Stimulated activated CD8-positive, alpha-beta memory T cell treated with anti-CD3 and anti-CD28 coated beads, Interleukin-7, amount 100 ng/mL, for 4 hours (primary cell): ENCODE data around the gene SLC6A19.

ENCODE experiments used
- DNase-seq, 2 donors: peaks; one replicate each; pipeline ENCODE4 v3.0.0-alpha.2; 2020; ENCODE audit warnings: low read depth in 2 of 2

Gene SLC6A19

DNA sequence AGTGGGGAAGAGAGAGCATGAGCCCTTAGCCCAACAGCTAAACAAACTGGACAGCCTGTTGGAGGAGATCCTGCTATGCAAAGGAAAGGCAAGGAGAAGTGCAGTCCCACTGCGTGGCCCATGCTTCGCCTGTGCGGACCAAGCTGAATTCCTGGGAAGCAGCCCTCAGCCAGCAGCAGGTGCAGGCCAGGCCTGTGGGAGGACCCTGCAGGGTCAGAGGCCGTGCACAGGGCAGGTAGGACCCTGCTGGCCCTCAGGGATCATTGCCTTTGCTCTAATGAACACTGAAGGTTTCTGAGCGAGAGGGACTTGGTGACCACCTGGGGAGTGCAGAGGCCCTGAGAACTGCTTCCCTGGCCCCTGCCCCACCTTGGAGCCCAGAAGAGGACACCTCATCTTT lies 6.0 kb upstream of the SLC6A19 start:
- no peak for DNase-seq

DNA sequence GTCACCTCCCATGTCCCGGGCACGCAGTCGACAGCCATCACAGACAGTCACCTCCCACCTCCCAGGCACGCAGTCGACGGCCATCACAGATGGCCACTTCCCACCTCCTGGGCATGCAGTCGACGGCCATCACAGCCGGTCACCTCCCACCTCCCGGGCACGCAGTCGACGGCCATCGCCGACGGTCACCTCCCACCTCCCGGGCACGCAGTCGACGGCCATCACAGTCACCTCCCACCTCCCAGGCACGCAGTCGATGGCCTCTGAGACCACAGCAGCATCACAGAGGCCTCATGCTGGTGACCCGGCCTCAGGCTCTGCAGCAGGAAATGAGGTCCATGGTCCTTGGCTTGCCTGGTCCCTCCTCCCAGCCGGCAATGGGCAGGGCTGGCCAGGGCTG lies 5.5 kb upstream of the SLC6A19 start:
- DNase-seq = no peak

DNA sequence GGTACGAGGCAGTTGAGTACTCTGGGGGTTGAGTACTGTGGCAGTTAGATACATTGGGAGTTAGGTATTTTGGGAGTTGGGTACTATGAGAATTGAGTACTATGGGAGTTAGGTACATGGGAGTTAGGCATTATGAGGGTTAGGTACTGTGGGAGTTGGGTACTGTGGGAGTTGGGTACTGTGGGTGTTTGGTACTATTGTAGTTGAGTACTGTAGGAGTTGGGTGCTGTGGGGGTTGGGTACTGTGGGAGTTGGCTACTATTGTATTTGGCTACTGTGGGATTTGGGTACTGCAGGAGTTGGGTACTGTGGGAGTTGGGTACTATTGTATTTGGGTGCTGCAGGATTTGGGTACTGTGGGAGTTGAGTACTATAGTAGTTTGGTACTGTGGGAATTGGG lies 4.8 kb upstream of the SLC6A19 start:
- no peak for DNase-seq

DNA sequence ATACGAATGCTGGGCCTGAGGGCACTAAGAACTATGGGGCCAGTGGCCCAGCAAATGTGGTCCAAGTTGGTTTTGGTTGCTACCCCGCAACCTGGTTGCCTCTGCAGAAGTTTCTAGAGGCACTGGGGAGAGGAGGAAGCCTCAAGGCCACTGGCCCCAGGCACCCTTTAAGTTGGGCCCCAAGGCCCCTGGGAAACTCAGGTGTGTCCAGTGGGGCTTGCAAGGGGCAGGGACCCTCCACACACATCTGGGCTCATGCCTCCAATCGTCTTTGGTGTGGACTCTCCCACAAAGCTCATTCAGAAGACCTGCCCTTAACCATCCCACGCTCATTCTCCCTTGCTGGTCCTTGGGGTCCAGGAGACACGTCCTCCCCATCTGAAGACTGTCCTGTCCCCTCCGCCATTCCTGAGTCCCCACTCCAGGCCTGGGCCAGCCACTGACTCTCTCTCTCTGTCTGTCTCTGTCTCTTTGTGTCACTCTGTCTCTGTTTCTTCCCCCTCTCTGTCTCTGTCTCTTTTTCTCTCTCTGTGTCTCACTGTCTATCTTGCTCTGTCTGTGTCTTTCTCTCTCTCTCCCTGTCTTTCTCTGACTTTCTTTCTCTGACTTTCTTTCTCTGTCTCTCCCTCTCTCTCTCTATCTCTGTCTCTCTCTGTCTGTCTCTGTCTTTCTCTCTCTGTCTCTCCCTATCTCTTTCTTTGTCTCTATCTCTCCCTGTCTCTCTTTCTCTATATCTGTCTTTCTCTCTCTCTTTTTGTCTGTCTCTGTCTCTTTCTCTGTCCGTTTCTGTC lies 3.3 kb upstream of the SLC6A19 start:
- DNase-seq = no peak

DNA sequence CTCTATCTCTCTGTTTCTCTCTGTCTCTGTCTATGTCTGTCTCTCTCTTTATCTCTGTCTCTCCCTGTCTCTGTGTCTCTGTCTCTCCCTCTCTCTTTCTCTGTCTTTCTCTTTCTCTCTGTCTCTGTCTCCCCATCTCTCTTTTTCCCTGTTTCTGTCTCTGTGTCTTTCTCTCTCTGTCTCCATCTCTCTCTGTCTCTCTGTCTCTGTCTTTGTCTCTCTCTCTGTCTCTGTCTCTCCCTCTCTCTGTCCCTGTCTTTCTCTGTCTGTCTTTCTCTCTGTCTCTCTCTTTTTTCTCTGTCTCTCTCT lies 2.1 kb upstream of the SLC6A19 start:
- DNase-seq = no peak

DNA sequence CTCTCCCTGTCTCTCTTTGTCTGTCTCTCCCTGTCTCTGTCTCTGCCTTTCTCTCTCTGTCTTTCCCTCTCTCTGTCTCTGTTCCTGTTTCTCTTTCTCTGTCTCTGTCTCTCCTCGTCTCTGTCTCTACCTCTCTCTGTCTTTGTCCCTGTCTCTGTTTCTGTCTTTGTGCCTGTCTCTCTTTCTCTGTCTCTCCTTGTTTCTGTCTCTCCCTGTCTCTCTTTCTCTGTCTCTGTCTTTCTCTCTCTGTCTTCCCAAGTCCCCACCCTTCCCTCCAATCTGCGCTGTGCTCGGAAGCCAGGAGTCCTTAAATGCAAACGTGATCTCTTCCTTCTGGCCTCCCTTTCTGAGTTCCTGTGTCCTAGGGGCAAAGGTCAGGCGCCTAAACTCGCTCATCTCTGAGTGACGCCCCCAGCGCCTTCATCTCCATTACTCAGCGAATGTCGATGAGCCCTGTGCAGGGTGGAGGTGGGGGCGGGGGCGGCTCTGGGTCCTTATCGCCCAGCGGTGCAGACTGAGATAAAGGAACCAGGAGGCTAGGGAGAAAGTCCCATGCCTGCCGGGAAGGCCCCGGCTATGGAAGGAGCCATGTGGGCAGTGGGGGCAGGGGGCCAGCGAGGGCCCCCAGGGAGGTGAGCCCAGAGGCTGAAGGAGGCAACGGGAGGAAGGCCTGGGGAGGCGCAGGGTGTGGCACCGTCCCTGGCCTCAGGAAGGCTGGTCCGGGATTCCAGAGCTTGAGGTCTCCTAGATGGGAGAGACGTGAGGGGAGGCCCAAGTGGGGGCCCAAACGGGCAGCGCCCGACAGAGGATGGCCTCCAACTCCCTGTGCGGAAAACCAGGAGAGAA lies 1.5 kb upstream of the SLC6A19 start:
- DNase-seq = no peak

DNA sequence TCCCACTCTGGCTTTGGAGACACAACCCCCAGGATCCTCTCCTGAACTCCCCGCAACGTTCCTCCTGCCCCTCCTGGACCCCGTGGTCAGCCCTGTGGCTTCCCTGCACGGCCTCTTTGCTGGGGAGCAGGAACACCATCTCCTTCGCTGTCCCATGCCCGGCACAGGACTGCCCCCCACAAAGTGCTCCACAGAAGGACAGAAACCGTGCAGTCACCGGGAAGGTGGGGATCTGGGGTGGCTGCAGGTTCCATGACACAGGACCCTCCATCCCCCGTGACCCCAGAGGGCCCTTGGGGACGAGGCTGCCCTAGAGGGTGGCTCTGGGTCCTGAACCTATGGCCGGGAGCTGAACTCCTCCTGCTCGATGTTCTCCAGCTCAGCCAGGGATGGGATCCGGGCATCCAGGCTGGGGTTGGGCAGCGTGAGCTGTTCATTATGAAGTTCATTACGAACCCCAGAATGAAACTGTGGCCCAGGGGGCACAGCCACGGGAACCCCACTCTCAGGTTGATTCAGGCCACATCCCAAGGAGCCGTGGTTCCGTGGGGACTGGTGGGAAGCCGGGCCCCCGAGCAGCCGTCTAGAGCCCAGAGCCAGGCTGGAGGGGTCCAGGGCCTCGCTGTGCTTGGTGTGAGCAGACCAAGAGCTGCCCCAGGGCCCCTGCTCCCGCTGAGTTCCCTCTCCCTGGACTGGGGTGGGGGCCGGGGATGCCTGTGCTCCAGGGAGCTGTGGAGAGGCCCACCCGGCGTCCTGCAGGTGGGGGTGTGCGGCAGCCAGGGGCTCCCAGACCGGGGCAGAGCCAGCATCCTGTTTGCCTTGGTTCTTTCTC lies 684 bp upstream of the SLC6A19 start:
- no peak for DNase-seq

DNA sequence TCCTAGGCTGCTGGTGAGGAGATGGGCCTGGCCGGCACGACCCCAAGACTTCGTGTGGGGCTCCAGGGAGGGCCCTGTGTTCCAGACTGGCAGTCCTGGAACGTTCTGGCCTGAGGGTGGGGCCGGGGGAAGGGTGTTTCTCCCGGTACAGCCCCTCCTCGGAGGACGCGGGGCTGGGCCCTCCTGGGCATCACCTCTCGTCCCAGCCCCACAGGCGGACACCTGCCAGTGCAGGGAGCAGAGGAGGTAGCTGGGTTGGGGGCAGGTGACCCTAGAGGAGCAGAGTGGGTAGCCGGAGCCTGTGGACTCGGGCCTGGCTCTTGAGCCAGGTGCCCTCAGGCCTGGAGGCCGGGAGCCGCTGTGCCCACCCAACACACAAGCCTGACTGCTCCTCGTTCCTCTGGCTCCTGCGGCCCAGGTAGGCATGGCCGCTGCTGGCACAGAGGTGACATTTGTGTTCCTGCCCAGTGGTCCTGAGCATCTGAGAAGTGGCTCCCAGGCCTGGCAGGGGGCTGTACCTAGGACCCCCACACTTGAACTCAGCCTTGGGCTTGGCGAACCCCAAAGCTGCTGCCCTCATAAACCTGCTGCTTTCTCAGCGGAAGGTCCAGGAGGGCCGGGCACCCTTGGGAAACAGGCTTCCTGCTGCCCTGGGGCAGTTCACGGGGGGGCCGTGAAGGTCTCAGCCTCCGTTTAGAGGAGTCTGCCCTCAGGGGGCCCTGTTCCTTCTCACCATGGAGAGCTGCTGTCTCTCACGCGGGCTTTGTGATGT lies 817 bp downstream of the SLC6A19 start:
- DNase-seq = no peak

DNA sequence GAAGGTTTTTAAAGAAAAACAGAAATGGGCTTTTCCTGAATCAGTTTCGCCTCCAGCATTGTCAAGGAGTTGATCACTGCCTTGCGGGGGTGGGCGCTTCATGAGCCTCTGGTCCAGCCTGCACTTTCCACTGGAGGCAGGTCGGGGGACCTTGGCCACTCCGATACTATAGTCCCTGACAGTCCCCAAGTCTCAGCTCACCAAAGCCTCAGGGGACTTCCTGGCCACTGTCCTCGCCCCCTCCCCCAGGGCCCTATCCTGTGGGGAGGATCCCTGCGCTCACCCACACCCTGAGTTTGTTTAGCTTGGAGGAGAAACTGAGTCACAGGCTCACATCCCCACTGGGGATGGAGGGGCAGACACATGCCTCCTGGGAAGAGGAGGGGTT lies 1.4 kb downstream of the SLC6A19 start:
- no peak for DNase-seq

DNA sequence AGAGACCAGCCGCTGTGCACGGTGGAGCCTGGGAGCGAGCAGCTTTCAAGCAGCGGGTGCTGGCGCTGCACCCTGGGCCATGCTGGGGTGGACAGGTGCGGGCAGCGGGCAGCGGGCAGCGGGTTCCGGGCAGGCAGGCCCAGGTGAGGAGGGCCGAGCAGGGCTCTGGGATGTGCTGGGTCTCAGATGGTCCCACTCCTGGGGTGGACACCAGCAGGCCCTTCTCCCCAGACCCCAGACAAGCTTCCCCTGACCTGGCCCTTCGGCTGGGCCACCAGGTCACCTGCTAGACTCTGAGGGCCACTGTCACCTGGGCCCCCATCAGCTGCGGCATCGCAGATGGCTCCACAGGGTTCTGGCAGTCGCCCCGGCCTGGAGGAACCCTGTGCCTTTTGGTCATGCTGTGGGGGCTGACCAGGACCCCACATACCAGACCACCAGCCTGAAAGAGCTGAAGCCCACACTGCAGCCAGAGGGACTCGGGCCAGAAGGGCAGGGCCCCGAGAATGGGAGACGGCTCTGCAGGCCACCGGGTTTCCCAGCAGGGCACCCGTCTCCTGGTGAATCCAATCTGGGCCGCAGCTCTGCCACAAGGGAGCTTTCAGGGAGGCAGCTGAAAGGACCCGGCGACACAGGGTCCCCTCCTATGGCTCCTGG lies 2.0 kb downstream of the SLC6A19 start:
- no peak for DNase-seq

DNA sequence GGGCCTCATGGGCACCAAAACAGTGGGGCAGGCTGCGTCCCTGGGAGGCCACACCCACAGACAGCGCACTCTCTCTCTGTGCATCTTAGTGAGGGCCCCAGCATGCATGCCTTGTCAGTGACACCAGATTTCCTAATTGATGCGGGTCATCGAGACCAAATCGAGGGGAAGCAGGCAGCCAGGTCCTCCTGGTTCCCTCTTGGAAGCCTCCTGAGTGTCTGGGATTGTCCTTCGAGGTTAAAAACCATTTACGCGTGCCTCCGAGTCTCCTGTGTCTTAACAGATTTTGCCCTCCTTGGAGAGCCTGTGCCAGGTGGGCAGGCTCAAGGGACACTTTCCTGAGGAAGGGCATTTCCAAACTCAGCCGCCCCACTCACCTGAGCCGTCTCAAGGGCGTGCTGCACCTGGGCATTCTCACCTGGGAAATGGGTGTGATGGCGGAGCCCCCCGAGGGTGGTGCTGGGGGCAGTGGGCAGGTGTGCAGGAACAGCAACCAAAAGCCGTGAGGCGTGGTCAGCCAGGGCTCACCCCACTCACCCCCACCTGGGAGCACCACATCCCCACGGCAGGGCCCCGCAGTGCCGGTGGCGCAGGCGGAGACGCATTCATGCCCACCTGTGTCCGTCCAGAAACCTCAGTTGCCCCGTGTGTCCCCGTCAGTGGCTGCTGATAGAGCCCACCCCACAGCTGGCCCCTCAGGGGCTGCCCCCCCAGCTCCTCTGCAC lies 2.7 kb downstream of the SLC6A19 start:
- DNase-seq = no peak

DNA sequence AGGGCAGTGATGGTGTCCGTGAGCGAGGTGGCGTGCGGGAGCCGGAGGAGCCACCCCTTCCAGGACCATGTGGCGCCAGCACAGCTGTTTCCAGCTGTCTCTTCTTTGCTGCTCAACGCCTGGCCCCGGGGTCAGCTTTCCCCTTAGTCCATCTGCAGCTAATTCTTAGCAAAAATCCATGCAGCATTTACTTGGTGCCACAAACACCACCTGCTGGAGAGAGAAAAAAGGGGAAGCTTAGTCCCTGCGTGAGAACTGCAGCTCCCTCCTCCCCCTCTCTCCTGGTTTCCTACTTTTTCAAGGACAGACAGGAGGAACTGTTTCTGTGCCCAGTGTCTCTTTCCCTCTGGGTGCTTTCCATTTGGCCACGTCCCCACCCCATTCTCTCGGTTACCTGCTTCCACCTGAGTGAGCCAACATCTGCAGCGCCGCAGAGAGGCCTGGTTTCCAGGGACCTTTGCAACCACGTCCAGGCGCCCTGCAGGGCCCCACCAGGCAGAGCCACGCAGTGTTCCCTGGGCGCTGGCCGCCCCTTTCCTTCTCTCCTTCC lies 3.4 kb downstream of the SLC6A19 start:
- no peak for DNase-seq

DNA sequence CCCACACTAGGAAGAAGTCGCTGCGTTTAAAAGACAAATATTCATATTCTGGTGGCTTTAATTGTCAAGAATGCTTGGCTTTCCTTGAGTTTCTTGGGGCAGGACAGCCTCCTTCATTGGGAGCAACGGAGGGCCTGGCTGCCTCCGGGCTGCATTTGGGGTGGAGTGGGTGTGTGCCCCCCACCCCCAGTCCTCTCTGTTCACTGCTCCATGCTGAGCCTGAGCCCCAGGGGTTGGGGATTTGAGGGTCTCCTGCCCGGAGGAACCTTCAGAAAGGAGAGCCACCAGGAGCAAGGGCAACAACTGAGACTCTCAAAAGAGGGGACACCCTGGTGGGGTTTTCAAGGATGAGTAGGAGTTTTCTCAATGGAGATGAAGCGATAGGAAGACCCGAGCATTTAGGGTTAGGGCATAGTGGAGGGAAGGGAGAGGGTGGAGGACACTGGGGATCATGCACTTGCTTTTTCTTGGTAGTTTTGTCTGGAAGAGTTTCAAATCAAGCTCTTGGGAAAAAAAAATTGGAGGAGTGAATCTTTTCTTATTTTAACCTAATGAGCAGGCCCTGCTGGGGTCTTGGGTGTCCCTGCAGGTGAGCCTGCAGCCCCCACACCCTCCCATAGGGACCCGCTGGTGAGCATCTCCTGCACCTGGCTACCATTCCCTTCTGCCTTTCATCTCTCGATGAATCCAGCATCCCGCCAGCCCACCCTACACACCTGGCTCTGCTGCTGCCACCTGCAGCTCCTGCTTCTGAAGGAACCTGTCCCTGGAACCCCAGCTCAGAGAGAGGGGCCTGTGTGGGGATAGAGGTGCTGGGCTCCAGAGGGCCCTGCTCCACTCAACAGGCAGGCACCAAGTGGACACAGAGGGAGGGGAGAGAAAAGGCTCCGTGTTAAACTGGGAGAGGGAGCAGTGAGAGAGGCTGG lies 4.1 kb downstream of the SLC6A19 start:
- no peak for DNase-seq

DNA sequence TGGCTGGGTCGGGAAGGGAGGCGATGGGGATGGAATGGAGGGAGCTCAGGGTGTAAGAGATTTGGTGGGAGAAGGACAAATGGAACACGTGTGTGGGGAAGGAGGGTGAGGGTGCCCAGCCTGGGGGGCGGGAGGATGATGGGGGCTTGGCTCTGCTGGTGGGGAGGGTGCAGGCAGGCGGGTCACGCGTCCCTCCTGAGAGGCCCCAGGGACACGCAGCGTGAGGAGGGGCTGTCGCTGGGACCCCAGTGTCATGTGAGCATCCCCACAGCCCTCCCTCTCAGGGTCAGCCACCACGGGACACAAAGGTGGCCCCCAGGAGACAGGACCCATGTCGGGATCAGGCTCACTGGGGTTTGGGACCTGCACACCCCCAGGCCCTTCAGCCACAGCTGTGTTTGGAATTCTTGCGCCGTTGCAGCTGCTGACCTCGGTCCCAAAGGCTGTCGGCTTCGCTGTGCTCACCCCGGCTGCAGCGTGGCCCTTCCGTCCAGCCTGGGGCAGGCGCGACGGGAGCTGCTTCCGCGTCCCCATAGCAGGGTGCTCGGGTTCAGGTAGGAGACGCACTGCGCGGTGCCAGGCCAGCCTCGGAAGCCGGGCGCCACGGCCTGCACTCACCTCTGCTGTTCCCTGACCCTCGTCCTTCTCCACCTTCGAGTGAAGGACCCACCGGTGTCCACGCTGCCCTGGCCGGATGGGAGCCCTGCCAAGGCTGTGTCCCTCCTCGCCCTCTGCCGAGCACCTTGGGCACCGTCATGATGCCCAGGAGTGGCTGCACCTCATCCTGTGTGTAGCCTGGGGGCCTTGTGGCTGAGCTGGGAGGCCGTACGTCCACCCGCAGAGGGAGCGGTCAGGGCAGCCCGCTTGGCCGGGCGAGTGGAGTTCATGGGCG lies 5.4 kb downstream of the SLC6A19 start:
- no peak for DNase-seq

DNA sequence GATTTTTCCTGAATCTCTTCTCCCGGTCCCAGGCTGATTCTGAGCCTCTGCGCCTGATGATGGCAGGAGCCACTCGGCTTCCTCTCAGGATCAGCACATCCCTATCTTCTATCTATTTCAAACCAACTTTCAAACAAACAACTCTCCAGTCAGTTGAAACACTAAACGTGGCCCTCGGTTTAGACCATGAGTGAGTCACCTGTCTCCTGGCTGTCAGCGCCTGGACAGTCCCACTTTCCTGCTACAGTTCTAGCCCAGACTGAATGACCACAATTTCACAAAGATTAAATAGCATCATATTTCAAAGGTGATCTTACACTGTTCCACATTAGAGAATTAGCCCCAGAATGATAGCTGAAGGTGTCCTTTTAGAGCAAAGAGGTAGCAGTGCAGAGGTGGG lies 6.2 kb downstream of the SLC6A19 start:
- DNase-seq = no peak

DNA sequence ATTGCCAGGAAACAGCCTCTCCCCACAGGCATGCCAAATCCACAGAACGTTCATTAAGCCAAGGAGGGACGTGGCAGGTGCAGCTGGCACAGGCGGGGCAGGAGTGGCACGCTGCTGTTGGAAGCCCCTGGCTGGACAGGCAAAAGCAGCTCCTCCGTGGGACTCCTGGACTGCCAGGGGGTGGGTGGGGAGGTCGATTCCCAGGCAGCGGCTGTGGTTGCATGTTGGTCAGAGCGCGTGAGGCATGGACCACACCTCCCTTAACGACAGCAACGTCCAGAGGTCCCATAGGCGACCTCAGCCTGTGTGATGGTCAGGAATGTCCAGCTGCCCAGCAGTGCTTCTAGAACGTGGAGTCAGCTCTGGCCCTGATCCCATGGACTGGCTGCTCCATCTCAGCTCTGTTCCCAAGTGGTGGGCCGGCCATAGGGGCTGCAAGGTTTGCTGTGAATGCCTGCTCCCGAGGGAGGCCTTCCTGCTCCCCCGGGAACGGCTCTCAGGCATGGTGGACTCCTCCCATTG lies 6.9 kb downstream of the SLC6A19 start:
- no peak for DNase-seq

DNA sequence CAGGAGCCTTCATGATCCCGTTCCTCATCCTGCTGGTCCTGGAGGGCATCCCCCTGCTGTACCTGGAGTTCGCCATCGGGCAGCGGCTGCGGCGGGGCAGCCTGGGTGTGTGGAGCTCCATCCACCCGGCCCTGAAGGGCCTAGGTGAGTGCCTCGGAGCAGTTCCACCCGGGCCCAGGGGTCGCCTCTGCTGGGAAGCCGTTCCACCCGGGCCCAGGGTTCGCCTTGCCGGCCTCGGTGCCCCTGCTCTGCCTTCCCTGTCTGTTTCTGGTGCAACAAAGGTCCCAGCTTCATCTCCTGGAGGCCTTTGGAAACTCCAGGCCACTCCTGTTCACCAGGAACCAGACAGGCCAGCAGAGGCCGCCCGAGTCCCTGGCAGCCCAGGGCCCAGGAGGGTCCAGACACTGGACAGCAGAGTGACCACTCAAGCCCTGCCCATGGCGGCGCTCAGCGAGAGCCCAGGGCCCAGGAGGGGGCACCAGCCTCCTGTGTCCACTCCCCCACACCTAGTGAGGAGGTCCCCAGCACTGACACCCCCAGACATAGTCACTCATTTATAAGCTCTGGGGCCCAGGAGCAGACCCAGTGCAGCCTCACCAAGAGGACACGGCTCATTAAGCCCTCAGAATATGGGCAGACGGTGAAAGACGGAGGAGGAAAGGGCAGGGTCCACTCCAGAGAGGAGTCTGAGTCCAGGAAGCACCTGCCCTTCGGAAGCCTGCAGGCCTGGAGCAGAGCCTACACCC lies 7.5 kb downstream of the SLC6A19 start:
- no peak for DNase-seq
